Panc1 (cell line): Measurements from ENCODE around the gene MAGI2.

Source experiments
- CTCF ChIP-seq: fragments of 450-650 bp; IDR thresholded peaks from 2 replicates; pipeline ENCODE4 v1.5.1; 2017; ENCODE audit warnings: mild to moderate bottlenecking
- REST ChIP-seq, 2 experiments: IDR thresholded peaks; 2 replicates each; pipeline ENCODE4 v1.6.1; 2011 to 2012; ENCODE audit warnings: low read depth in 2 of 2, control low read depth in 1 of 2, low read length in 1 of 2, mild to moderate bottlenecking in 1 of 2, moderate library complexity in 1 of 2; ENCODE audit not compliant: insufficient read depth in 1 of 2

GRCh38 chr7:78232806-78233205 is 1220.7 kb downstream of the MAGI2 start:
- TF ChIP-seq CTCF: no peak
- TF ChIP-seq REST (IDR thresholded peaks at IDR 0.05; ENCODE audit: insufficient read depth in 1 of 2, low read depth in 2 of 2, low read length in 1 of 2): no peak
